K562 (cell line): ENCODE results near the gene NIPBL. TPM values are rescaled to one million over a fixed set of nuclear protein-coding genes. Genes with fewer than 3 reads are reported as not detected.

Experiments used
- ATAC-seq: fragments of 200-7000 bp; cut with Tn5 transposase; 3 replicates; pipeline ENCODE4 v1.9.1; 2020; ENCODE audit warnings: moderate library complexity
- BruUV-seq: library from RNA; stranded (reverse); fragments of 400-500 nt; replicated peaks from 2 replicates; lab custom pipeline; 2021; lab: Mats Ljungman, UMichigan
- CTCF ChIA-PET: fragments of 300-600 bp; formaldehyde crosslinking; extraction: SDS; loops from one replicate; lab custom pipeline; 2021; ENCODE audit warnings: low intra/inter-chr PET ratio; lab: Yijun Ruan, JAX
- POLR2A ChIA-PET: fragments of 300-600, 350-650 bp; sonication (Branson Sonifier 250); formaldehyde crosslinking; extraction: SDS; loops from one replicate; lab custom pipeline; 2021; ENCODE audit warnings: antibody characterized with exemption, inconsistent platforms; lab: Yijun Ruan, JAX
- DNase-seq, 4 experiments: peaks; one replicate each; pipeline versions ENCODE4 v3.0.0 to v3.0.0-alpha.2; 2011 to 2018; ENCODE audit warnings: low spot score in 3 of 4, mixed read lengths in 3 of 4; ENCODE audit errors: extremely low read depth in 1 of 4
- FAIRE-seq: peaks from 2 replicates; lab custom pipeline; 2011; peaks lifted over from hg19 to GRCh38; lab: Jason Lieb, UNC
- H2AFZ ChIP-seq: 2 replicates; pipeline ENCODE4 v1.6.0; 2011; ENCODE audit warnings: low read depth, low read length, control low read depth, inconsistent platforms
- H3K27ac ChIP-seq: fragments of 200-600 bp; 3 replicates; pipeline ENCODE4 v1.8.0; 2011; ENCODE audit warnings: low read depth, mild to moderate bottlenecking, control low read depth, inconsistent platforms, low read length, moderate library complexity, mixed read lengths; ENCODE audit errors: extremely low read depth
- H3K27me3 ChIP-seq, 2 experiments: fragments of 300-600 bp in 1 of 2; 2 replicates in 1 of 2; 3 replicates in 1 of 2; pipeline versions ENCODE4 v1.6.0 to v1.8.0; 2011; ENCODE audit warnings: inconsistent platforms in 2 of 2, low read length in 2 of 2, mild to moderate bottlenecking in 1 of 2, mixed read lengths in 1 of 2, moderate library complexity in 1 of 2; ENCODE audit not compliant: control insufficient read depth in 2 of 2, insufficient read depth in 2 of 2
- H3K36me3 ChIP-seq: fragments of 300-600 bp; 3 replicates; pipeline ENCODE4 v1.8.0; 2011; ENCODE audit warnings: mild to moderate bottlenecking, low read length, inconsistent platforms; ENCODE audit not compliant: control insufficient read depth, insufficient read depth
- H3K4me1 ChIP-seq, 2 experiments: fragments of 200-600 bp in 1 of 2; replicated peaks in 1 of 2; 2 replicates in 1 of 2; 3 replicates in 1 of 2; pipeline versions ENCODE4 v1.5.1 to v1.8.0; 2011; ENCODE audit warnings: inconsistent platforms in 2 of 2, low read length in 2 of 2, mild to moderate bottlenecking in 1 of 2, mixed read lengths in 1 of 2, moderate library complexity in 1 of 2; ENCODE audit not compliant: control insufficient read depth in 2 of 2, insufficient read depth in 2 of 2
- H3K4me2 ChIP-seq: 2 replicates; pipeline ENCODE4 v1.6.1; 2011; ENCODE audit warnings: low read length, control low read depth, inconsistent platforms, mixed read lengths; ENCODE audit not compliant: insufficient read depth
- H3K4me3 ChIP-seq: fragments of 200-600 bp; sonication (generic), shearing (Covaris generic); 2 replicates; pipeline ENCODE4 v1.5.1; 2016; ENCODE audit warnings: control low read depth, inconsistent platforms
- H3K79me2 ChIP-seq: fragments of 200-600 bp; 3 replicates; pipeline ENCODE4 v1.8.0; 2011; ENCODE audit warnings: low read length, inconsistent platforms; ENCODE audit not compliant: control insufficient read depth, insufficient read depth
- H3K9ac ChIP-seq, 2 experiments: 2 replicates each; pipeline versions ENCODE4 v1.6.0 to v1.6.1; 2011; ENCODE audit warnings: low read depth in 2 of 2, low read length in 2 of 2, control low read depth in 1 of 2, inconsistent platforms in 1 of 2, mild to moderate bottlenecking in 1 of 2, mixed read lengths in 1 of 2; ENCODE audit not compliant: insufficient read depth in 1 of 2
- H3K9me1 ChIP-seq: one replicate; pipeline ENCODE4 v1.6.0; 2011; ENCODE audit warnings: inconsistent platforms, mild to moderate bottlenecking, low read length, moderate library complexity; ENCODE audit not compliant: control insufficient read depth, insufficient read depth
- H3K9me3 ChIP-seq: replicated peaks from 2 replicates; pipeline ENCODE4 v1.5.1; 2011; ENCODE audit warnings: low read depth, low read length, inconsistent platforms; ENCODE audit not compliant: control insufficient read depth, insufficient read depth
- H4K20me1 ChIP-seq: replicated peaks from 2 replicates; pipeline ENCODE4 v1.6.1; 2011; ENCODE audit warnings: low read length, inconsistent platforms, mixed read lengths; ENCODE audit not compliant: control insufficient read depth, insufficient read depth
- BRD4 ChIP-seq: fragments of 200-600 bp; sonication (generic); IDR thresholded peaks from 2 replicates; pipeline ENCODE4 v1.6.1; 2017; ENCODE audit warnings: inconsistent platforms
- CBX8 ChIP-seq: fragments of 200-600 bp; sonication (generic); IDR thresholded peaks from 2 replicates; pipeline ENCODE4 v1.6.1; 2012; ENCODE audit warnings: borderline replicate concordance, mixed run types, low read depth, mild to moderate bottlenecking, moderate library complexity, mixed read lengths, low read length, control low read depth, inconsistent platforms; ENCODE audit not compliant: poor library complexity, severe bottlenecking; ENCODE audit errors: extremely low read depth
- CEBPG ChIP-seq, 3 experiments: fragments of 200-800 bp in 1 of 3; sonication (Bioruptor generic) in 1 of 3; sonication (generic) in 1 of 3; formaldehyde crosslinking in 1 of 3; IDR thresholded peaks in 2 of 3; conservative IDR thresholded peaks in 1 of 3; 2 replicates each; pipeline versions ENCODE4 v1.6.1 to v1.8.0; 2016 to 2022; ENCODE audit warnings: missing compliant biosample characterization in 2 of 3, missing genetic modification characterization in 2 of 3, mild to moderate bottlenecking in 1 of 3, missing genetic modification reagents in 1 of 3
- ELF4 ChIP-seq: fragments of 450-650 bp; formaldehyde crosslinking; IDR thresholded peaks from 2 replicates; pipeline ENCODE4 v1.4.0; 2022; ENCODE audit warnings: missing genetic modification characterization
- FOXK2 ChIP-seq, 2 experiments: fragments of 450-650 bp; IDR thresholded peaks in 1 of 2; conservative IDR thresholded peaks in 1 of 2; 2 replicates each; pipeline ENCODE4 v1.6.1; 2016; ENCODE audit warnings: low read depth in 2 of 2, mild to moderate bottlenecking in 1 of 2
- GATA2 ChIP-seq: sonication (generic); formaldehyde crosslinking; IDR thresholded peaks from 2 replicates; pipeline ENCODE4 v1.4.0; 2020; ENCODE audit warnings: mild to moderate bottlenecking, missing genetic modification reagents
- HNRNPUL1 ChIP-seq: fragments of 200-400 bp; formaldehyde crosslinking; IDR thresholded peaks from 2 replicates; pipeline ENCODE4 v1.6.1; 2017; ENCODE audit warnings: low read length
- LARP7 ChIP-seq: fragments of 450-650 bp; IDR thresholded peaks from 2 replicates; pipeline ENCODE4 v1.6.1; 2016
- ZNF184 ChIP-seq: sonication (generic); formaldehyde crosslinking; IDR thresholded peaks from 2 replicates; pipeline ENCODE4 v1.5.0; 2020; ENCODE audit warnings: missing genetic modification reagents
- WGBS: fragments of 100-300 bp; shearing (Covaris generic); methylation state at CpG from one replicate; pipeline ENCODE4 v1.1.6; 2016; ENCODE audit warnings: low coverage, mixed read lengths; ENCODE audit not compliant: insufficient coverage; ENCODE audit errors: missing lambda C conversion rate; 5-methylcytosine and 5-hydroxymethylcytosine counted together
- in situ Hi-C: fragments of 300-500 bp; cut with MboI; formaldehyde crosslinking; loops from 4 replicates; pipeline ENCODE4 v1.15.0; 2018; ENCODE audit warnings: inconsistent platforms, mixed read lengths
- intact Hi-C: fragments of 100-400 bp; cut with micrococcal nuclease; formaldehyde crosslinking; loops from 2 replicates; pipeline ENCODE4 v1.14.2; 2022
- polyA plus RNA-seq, 8 experiments: library from polyadenylated mRNA; depleted of rRNA in 4 of 8; stranded (reverse) in 5 of 8; unstranded in 3 of 8; fragments of >200 nt; fragmentation: Nextera tagmentation in 2 of 8; fragmentation: Illumina TruSeq in 1 of 8; extraction: Ambion mirVana in 2 of 8; extraction: Trizol in 1 of 8; gene quantifications; 2 replicates each; pipeline versions ENCODE4 v1.2.1 to v1.2.3, GENCODE V29; 2011 to 2014; ENCODE audit warnings: inconsistent platforms in 1 of 8, missing spikeins in 1 of 8
- total RNA-seq, 7 experiments: library from RNA; depleted of rRNA in 6 of 7; stranded (reverse); fragments of >200 nt in 6 of 7; fragmentation: Illumina TruSeq in 2 of 7; extraction: Trizol in 2 of 7; gene quantifications; 2 replicates each; pipeline versions ENCODE4 v1.2.1 to v1.2.3, GENCODE V29; 2011 to 2021; ENCODE audit warnings: low replicate concordance in 1 of 7
- TF ChIP-seq, protein P1 (sequence below): sonication (generic); formaldehyde crosslinking; IDR thresholded peaks from 2 replicates; pipeline ENCODE4 v1.4.0; 2020; ENCODE audit warnings: mild to moderate bottlenecking, missing genetic modification reagents

The NIPBL gene
- total and polyA plus RNA-seq, 9 of the 15 experiments (the other 6 are each of a cell fraction or from before 2014, with no cell fraction given) = 12.9 to 56.7 (median 38.9) TPM

DNA sequence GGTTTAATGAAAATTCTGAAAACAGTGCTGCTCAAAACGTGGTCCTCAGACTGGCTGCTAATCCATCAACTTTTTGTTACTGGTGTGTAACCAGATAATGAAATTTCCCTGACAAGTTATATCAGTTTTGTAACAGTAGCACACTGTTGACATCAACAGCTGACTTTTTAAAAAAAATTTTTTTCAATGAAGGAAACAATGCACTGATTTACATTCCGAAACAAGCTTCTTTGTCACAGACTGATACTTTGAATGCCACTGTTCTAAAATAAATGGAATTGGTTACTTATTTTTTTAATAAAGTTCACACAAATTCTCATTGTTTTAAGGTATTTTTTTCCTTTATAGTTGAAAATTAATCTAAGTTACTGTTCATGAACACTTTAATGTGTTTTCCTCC, 169.1 kb downstream of the NIPBL start:
- H3K27ac ChIP-seq = no peak overlapping the region
- no peaks in the 10 kb centered on the region for H3K9me3 ChIP-seq
- no peak overlapping the region for H3K9ac ChIP-seq
- DNase-seq (no peak), FAIRE-seq (no peak), ATAC-seq (no peak)
- in situ Hi-C loops (no loop called here), intact Hi-C loops (no loop called here)
- H3K4me1 ChIP-seq = no peaks in the 10 kb centered on the region
- POLR2A ChIA-PET = interaction anchor here (0.7 kb wide), 1 partner anchor 178 kb away, joined by 5 read pairs; no protein-coding TSS in a partner anchor
- H4K20me1 ChIP-seq = no peaks in the 10 kb centered on the region
- TF ChIP-seq LARP7 (no peak), ELF4 (CRISPR knock-in tag) (no peak), CBX8 (no peak), GATA2 (CRISPR knock-in tag) (no peak), HNRNPUL1 (no peak), BRD4 (no peak), CEBPG (CRISPR knock-in tag; IDR thresholded peaks at IDR 0.05) (no peak), CEBPG (tag; conservative IDR thresholded peaks at IDR 0.05 in 1 of 2, IDR thresholded peaks at IDR 0.05 in 1 of 2) (no peak), ZNF184 (CRISPR knock-in tag) (no peak), FOXK2 (conservative IDR thresholded peaks at IDR 0.05 in 1 of 2, IDR thresholded peaks at IDR 0.05 in 1 of 2; ENCODE audit: low read depth in 2 of 2) (no peak)
- TF ChIP-seq, protein P1, sequence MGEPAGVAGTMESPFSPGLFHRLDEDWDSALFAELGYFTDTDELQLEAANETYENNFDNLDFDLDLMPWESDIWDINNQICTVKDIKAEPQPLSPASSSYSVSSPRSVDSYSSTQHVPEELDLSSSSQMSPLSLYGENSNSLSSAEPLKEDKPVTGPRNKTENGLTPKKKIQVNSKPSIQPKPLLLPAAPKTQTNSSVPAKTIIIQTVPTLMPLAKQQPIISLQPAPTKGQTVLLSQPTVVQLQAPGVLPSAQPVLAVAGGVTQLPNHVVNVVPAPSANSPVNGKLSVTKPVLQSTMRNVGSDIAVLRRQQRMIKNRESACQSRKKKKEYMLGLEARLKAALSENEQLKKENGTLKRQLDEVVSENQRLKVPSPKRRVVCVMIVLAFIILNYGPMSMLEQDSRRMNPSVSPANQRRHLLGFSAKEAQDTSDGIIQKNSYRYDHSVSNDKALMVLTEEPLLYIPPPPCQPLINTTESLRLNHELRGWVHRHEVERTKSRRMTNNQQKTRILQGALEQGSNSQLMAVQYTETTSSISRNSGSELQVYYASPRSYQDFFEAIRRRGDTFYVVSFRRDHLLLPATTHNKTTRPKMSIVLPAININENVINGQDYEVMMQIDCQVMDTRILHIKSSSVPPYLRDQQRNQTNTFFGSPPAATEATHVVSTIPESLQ (CRISPR knock-in tag) = no peak
- CTCF ChIA-PET = no interaction called here
- H3K79me2 ChIP-seq = no peaks in the 10 kb centered on the region
- no peak overlapping the region for H3K4me2 ChIP-seq
- H3K9me1 ChIP-seq = no peaks in the 10 kb centered on the region
- WGBS = 97% methylated on average over 2 of the region's 2 CpGs
- H3K4me3 ChIP-seq = no peak overlapping the region
- H2AFZ ChIP-seq = no peak overlapping the region
- no TSS peak for BruUV-seq
- no peaks in the 10 kb centered on the region for H3K27me3 ChIP-seq
- H3K36me3 ChIP-seq = peaks cover 60% of the 10 kb centered on the region
